WTC11 (cell line): ENCODE data around the gene TOR4A.

Source experiments
- FOXP1 ChIP-seq: sonication (generic); formaldehyde crosslinking; IDR thresholded peaks from 2 replicates; pipeline ENCODE4 v1.8.0; 2022; ENCODE audit warnings: missing genetic modification reagents, mild to moderate bottlenecking, moderate library complexity, borderline replicate concordance
- MYBL2 ChIP-seq: sonication (generic); formaldehyde crosslinking; IDR thresholded peaks from 2 replicates; pipeline ENCODE4 v1.8.1; 2023; ENCODE audit warnings: mild to moderate bottlenecking, moderate library complexity, missing genetic modification reagents
- NFE2L1 ChIP-seq: sonication (generic); formaldehyde crosslinking; IDR thresholded peaks from 2 replicates; pipeline ENCODE4 v1.8.1; 2023; ENCODE audit warnings: missing genetic modification reagents
- TF ChIP-seq, protein P1 (sequence below): sonication (generic); formaldehyde crosslinking; IDR thresholded peaks from 2 replicates; pipeline ENCODE4 v1.8.1; 2023; ENCODE audit warnings: mild to moderate bottlenecking, missing genetic modification reagents
- TF ChIP-seq, protein P2 (sequence below): fragments of 200-600 bp; IDR thresholded peaks from 2 replicates; pipeline ENCODE4 v1.8.0; 2022; ENCODE audit warnings: antibody characterized with exemption

DNA sequence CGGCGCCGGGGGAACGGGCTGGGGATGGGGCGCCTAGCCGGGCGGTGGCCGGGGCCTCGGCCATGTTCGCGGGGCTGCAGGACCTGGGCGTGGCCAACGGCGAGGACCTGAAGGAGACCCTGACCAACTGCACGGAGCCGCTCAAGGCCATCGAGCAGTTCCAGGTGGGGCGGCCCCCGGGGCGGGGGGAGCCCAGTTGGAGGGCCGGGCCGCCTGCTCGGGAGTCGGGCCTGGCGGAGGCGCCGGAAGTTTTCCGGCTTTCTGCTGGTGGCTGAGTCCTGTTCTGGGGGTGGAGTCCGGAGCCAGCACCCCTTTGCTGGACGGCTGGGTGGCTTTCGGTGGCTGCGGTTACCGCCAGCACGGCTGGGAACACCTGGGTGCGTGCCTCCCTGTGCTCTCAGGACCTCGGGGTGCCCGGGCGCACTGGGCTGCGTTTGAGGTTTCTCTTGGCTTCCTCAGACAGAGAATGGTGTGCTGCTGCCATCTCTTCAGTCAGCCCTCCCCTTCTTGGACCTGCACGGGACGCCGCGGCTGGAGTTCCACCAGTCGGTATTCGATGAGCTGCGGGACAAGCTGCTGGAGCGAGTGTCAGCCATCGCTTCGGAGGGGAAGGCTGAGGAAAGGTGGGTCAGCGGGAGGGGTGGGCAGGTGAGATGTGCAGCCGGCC, 21.9 kb upstream of the TOR4A start:
- TF ChIP-seq MYBL2 (CRISPR knock-in tag): no peak
- TF ChIP-seq NFE2L1 (CRISPR knock-in tag): no peak
- TF ChIP-seq FOXP1 (CRISPR knock-in tag): no peak
- TF ChIP-seq, protein P1, sequence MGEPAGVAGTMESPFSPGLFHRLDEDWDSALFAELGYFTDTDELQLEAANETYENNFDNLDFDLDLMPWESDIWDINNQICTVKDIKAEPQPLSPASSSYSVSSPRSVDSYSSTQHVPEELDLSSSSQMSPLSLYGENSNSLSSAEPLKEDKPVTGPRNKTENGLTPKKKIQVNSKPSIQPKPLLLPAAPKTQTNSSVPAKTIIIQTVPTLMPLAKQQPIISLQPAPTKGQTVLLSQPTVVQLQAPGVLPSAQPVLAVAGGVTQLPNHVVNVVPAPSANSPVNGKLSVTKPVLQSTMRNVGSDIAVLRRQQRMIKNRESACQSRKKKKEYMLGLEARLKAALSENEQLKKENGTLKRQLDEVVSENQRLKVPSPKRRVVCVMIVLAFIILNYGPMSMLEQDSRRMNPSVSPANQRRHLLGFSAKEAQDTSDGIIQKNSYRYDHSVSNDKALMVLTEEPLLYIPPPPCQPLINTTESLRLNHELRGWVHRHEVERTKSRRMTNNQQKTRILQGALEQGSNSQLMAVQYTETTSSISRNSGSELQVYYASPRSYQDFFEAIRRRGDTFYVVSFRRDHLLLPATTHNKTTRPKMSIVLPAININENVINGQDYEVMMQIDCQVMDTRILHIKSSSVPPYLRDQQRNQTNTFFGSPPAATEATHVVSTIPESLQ: no peak
- TF ChIP-seq, protein P2, sequence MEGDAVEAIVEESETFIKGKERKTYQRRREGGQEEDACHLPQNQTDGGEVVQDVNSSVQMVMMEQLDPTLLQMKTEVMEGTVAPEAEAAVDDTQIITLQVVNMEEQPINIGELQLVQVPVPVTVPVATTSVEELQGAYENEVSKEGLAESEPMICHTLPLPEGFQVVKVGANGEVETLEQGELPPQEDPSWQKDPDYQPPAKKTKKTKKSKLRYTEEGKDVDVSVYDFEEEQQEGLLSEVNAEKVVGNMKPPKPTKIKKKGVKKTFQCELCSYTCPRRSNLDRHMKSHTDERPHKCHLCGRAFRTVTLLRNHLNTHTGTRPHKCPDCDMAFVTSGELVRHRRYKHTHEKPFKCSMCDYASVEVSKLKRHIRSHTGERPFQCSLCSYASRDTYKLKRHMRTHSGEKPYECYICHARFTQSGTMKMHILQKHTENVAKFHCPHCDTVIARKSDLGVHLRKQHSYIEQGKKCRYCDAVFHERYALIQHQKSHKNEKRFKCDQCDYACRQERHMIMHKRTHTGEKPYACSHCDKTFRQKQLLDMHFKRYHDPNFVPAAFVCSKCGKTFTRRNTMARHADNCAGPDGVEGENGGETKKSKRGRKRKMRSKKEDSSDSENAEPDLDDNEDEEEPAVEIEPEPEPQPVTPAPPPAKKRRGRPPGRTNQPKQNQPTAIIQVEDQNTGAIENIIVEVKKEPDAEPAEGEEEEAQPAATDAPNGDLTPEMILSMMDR: no peak
